NCI-H1694 (cell line): ENCODE data around the gene TRPM4.

Experiments
- DNase-seq: peaks from one replicate; lab custom pipeline; 2025; lab: John Stamatoyannopoulos, UW

The TRPM4 gene

DNA sequence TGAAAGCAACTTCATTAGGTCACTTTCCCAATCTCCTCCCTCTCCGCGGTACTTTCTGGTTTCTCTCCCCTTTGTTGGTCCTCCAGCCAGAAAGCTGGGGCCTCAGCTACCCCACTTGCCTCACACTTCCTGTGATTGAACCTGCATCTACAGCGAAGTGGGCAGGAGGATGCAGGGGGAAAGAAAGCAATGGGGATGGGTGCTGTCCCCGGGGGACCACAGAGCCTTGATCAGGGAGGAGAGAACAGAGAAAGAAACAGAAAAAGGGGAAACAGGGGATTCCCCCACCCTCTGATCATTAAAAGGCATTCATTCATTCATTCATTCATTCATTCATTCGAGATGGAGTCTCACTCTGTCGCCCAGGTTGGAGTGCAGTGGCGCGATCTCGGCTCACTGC, 74.2 kb downstream of the TRPM4 start:
- no peak for DNase-seq

DNA sequence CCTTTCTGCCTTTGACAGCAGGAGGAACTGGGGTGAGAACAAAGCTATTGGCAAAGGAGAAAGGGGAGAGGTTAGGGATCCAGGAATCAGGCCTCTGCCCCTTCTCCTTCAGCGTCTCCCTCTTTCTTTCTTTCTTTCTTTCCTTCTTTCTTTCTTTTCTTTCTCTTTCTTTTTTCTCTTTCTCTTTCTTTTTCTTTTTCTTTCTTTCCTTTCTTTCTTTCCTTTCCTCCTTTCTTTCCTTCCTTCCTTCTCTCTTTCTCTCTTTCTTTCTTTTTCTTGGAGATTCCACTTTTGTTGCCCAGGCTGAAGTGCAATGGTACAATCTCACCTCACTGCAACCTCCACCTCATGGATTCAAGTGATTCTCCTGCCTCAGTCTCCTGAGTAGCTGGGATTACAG, 75.6 kb downstream of the TRPM4 start:
- no peak for DNase-seq

DNA sequence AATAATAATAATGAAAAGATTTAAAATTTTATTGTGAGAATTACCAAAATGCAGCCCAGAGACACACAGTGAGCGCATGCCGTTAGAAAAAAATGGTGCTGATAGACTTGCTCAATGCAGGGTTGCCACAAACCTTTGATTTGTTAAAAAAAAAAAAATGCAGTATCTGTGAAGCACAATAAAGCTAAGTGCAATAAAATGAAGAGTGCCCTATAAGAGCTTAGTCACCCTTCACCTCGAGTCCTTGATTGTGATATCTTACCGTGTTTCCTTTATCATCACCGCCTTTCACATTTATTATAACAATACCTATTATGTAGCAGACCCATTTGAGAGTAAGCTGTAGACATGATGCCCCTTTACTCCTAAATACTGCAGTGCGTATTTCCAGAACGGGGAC, 84.2 kb downstream of the TRPM4 start:
- DNase-seq: no peak

DNA sequence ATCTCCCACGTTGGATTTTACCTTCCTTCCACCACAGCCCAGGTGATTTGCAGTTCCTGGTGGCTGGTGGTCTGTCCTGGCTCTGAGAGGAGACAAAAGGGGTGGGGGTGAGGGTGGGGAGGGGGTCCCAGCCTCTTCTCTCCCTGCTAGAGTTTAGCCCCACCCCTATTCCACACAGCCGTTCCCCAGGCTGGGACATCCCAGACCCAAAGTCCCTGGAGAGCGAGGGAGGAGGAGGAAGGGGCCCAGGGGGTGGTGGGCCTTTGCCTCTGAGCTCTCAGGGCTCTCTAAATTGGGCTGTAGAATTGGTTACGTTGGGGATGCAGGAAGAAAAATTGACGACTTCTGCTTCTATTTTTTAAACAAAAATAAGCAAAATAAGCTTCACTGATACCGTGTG, 85.5 kb downstream of the TRPM4 start:
- DNase-seq: no peak

DNA sequence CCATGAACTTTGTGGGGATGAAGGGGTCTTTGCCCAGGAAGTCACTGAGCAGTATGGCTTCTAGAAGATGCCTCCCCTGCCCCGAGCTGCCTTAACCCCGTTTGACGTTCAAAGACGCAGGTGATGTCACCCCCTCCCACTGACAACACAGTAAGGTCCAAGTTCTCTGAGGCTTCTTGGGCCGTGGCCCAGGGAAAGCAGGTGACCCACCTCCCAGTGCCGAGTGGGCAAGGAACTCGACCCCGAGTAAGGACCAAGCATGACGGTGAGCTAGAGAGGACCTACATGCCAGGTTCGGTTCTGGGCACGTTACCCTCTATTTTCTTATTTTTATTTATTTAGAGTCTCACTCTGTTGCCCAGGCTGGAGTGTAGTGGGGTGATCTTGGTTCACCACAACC, 86.1 kb downstream of the TRPM4 start:
- no peak for DNase-seq

DNA sequence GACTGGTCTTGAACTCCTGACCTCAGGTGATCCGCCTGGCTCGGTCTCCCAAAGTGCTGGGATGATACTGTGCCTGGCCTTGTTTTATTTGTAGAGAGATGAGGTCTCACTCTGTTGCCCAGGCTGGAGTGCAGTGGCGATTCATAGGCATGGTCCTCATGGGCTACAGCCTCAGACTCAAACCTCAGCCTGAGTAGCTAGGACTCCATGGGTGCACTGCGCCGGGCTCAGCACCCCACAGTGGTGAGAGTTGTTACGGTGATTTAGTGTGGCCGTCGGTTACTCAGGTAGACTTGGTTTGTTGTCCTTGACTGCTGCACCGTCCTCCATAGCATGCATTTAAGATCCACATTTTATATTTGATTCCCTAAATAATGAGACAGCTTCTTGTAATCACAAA, 86.7 kb downstream of the TRPM4 start:
- DNase-seq: no peak

DNA sequence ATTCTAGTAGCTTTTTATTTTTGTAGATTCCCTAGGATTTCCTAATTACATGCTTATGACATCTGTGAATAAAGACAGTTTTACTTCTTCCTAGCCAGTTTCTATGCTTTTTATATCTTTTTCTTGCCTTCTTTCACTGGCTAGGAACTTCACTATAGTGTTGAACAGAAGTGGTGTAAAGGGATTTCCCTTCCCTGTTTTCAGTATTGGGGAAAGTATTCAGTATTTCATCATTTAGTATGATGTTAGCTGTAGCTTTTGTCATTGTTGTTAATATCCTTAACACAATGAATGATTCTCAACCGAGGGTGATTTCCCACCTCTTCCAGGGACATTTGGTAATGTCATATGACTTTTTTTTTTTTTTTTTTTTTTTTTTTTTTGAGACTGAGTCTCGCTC, 90.1 kb downstream of the TRPM4 start:
- no peak for DNase-seq

DNA sequence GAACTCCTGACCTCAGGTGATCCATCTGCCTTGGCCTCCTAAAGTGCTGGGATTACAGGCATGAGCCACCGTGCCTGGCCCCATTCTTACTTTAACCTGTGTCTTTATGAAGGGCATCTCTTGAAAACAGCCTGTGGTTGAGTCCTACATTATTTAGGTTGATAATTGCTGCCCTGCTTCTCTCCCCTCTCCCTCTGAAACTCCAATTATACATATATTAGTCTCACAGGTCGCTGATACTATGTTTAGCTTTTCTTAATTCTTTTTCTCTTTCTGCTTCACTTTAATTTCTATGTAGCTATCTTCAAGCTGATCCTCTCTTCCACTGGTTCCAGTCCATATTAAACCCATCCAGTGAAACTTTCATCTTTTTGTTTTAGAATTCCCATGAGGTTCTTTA, 92.3 kb downstream of the TRPM4 start:
- DNase-seq: no peak

DNA sequence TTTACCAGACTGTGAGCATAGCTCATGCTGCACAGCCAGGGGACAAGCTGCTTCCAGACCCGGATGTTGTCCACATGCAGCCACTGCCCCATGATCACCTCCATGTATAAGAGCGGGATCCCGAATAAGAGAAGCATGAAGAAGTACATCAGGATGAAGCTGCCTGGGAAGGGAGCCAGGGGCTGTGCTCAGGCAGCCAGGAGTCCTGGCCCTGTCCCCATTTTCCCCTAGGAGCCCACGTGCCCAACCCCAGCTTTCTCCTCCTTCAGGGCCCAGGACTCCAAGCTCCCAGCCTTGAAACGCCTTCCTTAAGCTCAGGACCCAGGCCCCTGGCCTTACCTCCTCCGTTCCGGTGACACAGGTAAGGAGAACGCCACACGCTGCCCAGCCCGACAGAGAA, 98.1 kb downstream of the TRPM4 start:
- no peak for DNase-seq

DNA sequence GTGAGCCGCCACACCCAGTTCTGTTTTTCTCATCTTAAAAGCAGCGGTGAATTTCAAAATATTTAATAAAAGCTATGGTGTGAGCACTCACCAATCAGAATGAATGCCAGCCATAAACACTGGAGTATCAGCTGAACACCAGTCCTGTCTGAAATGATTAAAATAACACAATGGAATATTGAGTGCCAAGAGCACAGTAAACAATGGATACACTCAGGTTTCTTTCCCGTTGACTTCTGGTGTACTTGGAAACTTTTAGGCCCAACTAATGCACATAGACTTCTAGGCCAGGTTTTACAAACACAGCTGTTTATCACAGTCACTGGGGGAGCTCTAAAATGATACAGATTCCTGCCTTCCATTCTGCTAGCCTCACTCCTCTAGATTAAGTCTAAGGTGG, 99.1 kb downstream of the TRPM4 start:
- no peak for DNase-seq
